Tibial nerve (tissue), 4 donors: ENCODE measurements around the gene DNAJB9.

Experiments used
- CTCF ChIP-seq, 5 experiments: fragments of 200-600 bp in 3 of 5; fragments of 450-650 bp in 2 of 5; sonication (generic) in 3 of 5; IDR thresholded peaks; one replicate each; pipeline ENCODE4 v1.5.1; 2016 to 2019; ENCODE audit warnings: antibody characterized with exemption in 5 of 5, mild to moderate bottlenecking in 3 of 5, moderate library complexity in 2 of 5
- EP300 ChIP-seq, 2 donors: sonication (generic); formaldehyde crosslinking; IDR thresholded peaks; one replicate each; pipeline ENCODE4 v1.6.1; 2017; ENCODE audit warnings: antibody characterized with exemption in 2 of 2, mild to moderate bottlenecking in 1 of 2

DNA sequence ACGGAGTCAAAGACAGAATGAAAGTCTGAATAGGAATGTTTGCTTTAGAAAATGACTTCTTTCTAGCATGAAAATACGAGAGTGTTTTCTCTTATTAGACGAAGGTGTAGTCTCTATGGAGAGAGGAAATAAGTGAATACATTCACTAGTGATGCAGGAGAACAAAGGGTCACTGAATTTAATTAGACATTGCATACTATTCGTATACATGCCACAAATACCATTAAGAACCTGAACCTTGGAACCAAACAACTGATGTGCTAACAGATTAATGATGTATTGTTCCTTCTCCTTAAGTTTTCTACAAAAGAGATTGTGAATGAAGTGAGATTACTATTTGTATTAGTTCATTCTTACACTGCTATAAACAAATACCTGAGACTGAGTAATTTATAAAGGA lies 10.4 kb upstream of the DNAJB9 start:
- TF ChIP-seq EP300 (IDR thresholded peaks at IDR 0.05) (no peak), CTCF (IDR thresholded peaks at IDR 0.05) (no peak)
